OCI-M1 (cell line): Measurements from ENCODE around the gene OR2AG1.
"Not testable (repeated sequence)": the region's sequence is repeated elsewhere in the genome, so short reads cannot be mapped to it uniquely, and the experiment has no call there.

Experiments
- DNase-seq: peaks from one replicate; lab custom pipeline; 2025; lab: John Stamatoyannopoulos, UW

The OR2AG1 gene

GRCh38 chr11:6790546-6790945, 7.7 kb downstream of the OR2AG1 start:
- DNase-seq = no peak

- DNase-seq = no peak
Observed at GRCh38 chr11:6794639-6795038, 11.8 kb downstream of the OR2AG1 start.

GRCh38 chr11:6799402-6799801, 16.6 kb downstream of the OR2AG1 start, which contains the start of gene OR6A2:
TSS of gene OR6A2 (minus strand) at chr11:6799689. CDS start at chr11:6795708, 3,981 bp downstream.
- peak; percentile 18 for DNase-seq

GRCh38 chr11:6801075-6801474, 18.3 kb downstream of the OR2AG1 start:
- DNase-seq = not testable (repeated sequence)

- peak; percentile 76 for DNase-seq
Observed at GRCh38 chr11:6812390-6813005, 29.7 kb downstream of the OR2AG1 start.

GRCh38 chr11:6813656-6814055, 30.8 kb downstream of the OR2AG1 start:
- no peak for DNase-seq

GRCh38 chr11:6817694-6818093, 34.9 kb downstream of the OR2AG1 start:
- DNase-seq = no peak

- DNase-seq = no peak
Observed at GRCh38 chr11:6818967-6819366, 36.1 kb downstream of the OR2AG1 start.

- DNase-seq = no peak
Observed at GRCh38 chr11:6824136-6824823, 41.5 kb downstream of the OR2AG1 start.

GRCh38 chr11:6825231-6825744, 42.5 kb downstream of the OR2AG1 start:
- DNase-seq = peak; percentile 48

- DNase-seq = peak; percentile 19
Observed at GRCh38 chr11:6828103-6828502, 45.3 kb downstream of the OR2AG1 start.

GRCh38 chr11:6833356-6833755, 50.5 kb downstream of the OR2AG1 start:
- no peak for DNase-seq

GRCh38 chr11:6834021-6834420, 51.2 kb downstream of the OR2AG1 start:
- no peak for DNase-seq
